ENCODE measurements around the gene YKT6.

Gene YKT6

DNA sequence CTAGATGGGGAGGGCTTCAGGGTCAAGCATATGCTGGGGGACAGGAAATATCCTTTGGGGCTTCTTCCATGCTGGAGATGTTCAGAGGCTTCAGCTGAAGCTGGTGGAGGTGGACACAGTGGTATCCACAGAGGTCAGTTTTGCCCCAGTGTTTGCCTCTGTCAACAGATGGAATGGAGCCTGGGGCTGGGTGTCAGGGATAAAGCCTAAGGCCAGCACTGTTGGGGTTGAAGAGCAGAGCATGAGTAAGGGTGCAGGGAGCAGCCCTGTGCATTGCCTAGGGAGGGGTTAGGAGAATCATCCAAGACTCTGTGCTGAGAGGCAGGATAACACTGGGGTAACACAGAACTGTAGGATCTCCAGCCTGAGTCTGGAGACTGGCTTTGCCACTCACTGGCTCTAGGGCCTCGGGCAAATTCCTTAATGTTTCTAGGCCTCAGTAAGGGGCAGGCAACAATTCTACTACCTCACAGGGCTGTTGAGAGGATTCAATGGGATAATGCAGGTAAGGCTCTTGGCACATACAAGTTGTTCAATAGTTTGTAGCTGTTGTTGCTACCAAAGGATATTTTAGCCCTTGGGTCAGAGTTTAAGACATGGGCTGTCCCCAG, 37.9 kb upstream of the YKT6 start:
- Histone ChIP-seq H3K27ac (ENCODE audit: extremely low read depth, low read depth, low read length) (no peak overlapping the region), H3K36me3 (ENCODE audit: control insufficient read depth in 2 of 2, insufficient read depth in 1 of 2, low read length in 2 of 2) (no peaks in the 10 kb centered on the region), H3K4me3 (ENCODE audit: low read depth, low read length) (no peak overlapping the region), H3K9me3 (ENCODE audit: control insufficient read depth, insufficient read depth, low read depth, low read length) (no peaks in the 10 kb centered on the region), H3K4me1 (ENCODE audit: control insufficient read depth, insufficient read depth, low read length) (no peaks in the 10 kb centered on the region)
- ChIA-PET CTCF (interaction anchor here (0.6 to 1.2 kb wide), 3 partner anchors 33 to 72 kb away, joined by 3 to 5 read pairs (median 3); no protein-coding TSS in a partner anchor), POLR2A (no interaction called here)
- no peak for TF ChIP-seq SP3 (tag by site-specific recombination; IDR thresholded peaks at IDR 0.05)
- TF ChIP-seq ZBTB21 (tag by site-specific recombination; IDR thresholded peaks at IDR 0.05) = no peak
- no peak for TF ChIP-seq ZNF747 (tag by site-specific recombination; IDR thresholded peaks at IDR 0.05)

GRCh38 chr7:44163591-44163990, 37.2 kb upstream of the YKT6 start:
- POLR2A ChIA-PET = no interaction called here
- no peak for TF ChIP-seq ZNF510 (tag by site-specific recombination; IDR thresholded peaks at IDR 0.05; ENCODE audit: insufficient replicate concordance)
- TF ChIP-seq GLIS1 (tag by site-specific recombination; IDR thresholded peaks at IDR 0.05) = no peak
- TF ChIP-seq ZNF48 (tag by site-specific recombination; IDR thresholded peaks at IDR 0.05) = no peak
- TF ChIP-seq BCL11A (tag by site-specific recombination; IDR thresholded peaks at IDR 0.05; ENCODE audit: low read depth) = no peak
- TF ChIP-seq, protein P1, sequence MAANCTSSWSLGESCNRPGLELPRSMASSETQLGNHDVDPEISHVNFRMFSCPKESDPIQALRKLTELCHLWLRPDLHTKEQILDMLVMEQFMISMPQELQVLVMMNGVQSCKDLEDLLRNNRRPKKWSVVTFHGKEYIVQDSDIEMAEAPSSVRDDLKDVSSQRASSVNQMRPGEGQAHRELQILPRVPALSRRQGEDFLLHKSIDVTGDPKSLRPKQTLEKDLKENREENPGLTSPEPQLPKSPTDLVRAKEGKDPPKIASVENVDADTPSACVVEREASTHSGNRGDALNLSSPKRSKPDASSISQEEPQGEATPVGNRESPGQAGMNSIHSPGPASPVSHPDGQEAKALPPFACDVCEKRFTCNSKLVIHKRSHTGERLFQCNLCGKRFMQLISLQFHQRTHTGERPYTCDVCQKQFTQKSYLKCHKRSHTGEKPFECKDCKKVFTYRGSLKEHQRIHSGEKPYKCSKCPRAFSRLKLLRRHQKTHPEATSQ (tag by site-specific recombination; IDR thresholded peaks at IDR 0.05) = no peak
- TF ChIP-seq ZNF18 (tag by site-specific recombination; IDR thresholded peaks at IDR 0.05) = no peak
- no peak for TF ChIP-seq ZNF549 (tag by site-specific recombination; IDR thresholded peaks at IDR 0.05)
- TF ChIP-seq ZNF76 (tag by site-specific recombination; IDR thresholded peaks at IDR 0.05; ENCODE audit: borderline replicate concordance, low read depth) = no peak
- TF ChIP-seq KLF7 (tag by site-specific recombination; IDR thresholded peaks at IDR 0.05; ENCODE audit: borderline replicate concordance) = no peak
- TF ChIP-seq, protein P2, sequence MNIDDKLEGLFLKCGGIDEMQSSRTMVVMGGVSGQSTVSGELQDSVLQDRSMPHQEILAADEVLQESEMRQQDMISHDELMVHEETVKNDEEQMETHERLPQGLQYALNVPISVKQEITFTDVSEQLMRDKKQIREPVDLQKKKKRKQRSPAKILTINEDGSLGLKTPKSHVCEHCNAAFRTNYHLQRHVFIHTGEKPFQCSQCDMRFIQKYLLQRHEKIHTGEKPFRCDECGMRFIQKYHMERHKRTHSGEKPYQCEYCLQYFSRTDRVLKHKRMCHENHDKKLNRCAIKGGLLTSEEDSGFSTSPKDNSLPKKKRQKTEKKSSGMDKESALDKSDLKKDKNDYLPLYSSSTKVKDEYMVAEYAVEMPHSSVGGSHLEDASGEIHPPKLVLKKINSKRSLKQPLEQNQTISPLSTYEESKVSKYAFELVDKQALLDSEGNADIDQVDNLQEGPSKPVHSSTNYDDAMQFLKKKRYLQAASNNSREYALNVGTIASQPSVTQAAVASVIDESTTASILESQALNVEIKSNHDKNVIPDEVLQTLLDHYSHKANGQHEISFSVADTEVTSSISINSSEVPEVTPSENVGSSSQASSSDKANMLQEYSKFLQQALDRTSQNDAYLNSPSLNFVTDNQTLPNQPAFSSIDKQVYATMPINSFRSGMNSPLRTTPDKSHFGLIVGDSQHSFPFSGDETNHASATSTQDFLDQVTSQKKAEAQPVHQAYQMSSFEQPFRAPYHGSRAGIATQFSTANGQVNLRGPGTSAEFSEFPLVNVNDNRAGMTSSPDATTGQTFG (tag by site-specific recombination; IDR thresholded peaks at IDR 0.05; ENCODE audit: borderline replicate concordance) = no peak
- no peak for TF ChIP-seq ZSCAN30 (tag by site-specific recombination; IDR thresholded peaks at IDR 0.05)
- TF ChIP-seq HOXC10 (CRISPR knock-in tag; IDR thresholded peaks at IDR 0.05) = no peak
- TF ChIP-seq, protein P3, sequence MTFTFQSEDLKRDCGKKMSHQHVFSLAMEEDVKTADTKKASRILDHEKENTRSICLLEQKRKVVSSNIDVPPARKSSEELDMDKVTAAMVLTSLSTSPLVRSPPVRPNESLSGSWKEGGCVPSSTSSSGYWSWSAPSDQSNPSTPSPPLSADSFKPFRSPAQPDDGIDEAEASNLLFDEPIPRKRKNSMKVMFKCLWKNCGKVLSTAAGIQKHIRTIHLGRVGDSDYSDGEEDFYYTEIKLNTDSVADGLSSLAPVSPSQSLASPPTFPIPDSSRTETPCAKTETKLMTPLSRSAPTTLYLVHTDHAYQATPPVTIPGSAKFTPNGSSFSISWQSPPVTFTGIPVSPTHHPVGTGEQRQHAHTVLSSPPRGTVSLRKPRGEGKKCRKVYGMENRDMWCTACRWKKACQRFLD (tag by site-specific recombination; IDR thresholded peaks at IDR 0.05) = no peak
- no peak for TF ChIP-seq IKZF3 (tag by site-specific recombination; IDR thresholded peaks at IDR 0.05)
- TF ChIP-seq SALL2 (tag by site-specific recombination; IDR thresholded peaks at IDR 0.05; ENCODE audit: borderline replicate concordance) = no peak
- TF ChIP-seq ZNF16 (tag by site-specific recombination; IDR thresholded peaks at IDR 0.05; ENCODE audit: low read depth) = no peak
- no peak for TF ChIP-seq WT1 (tag by site-specific recombination; IDR thresholded peaks at IDR 0.05)
- no peak for TF ChIP-seq ZNF747 (tag by site-specific recombination; IDR thresholded peaks at IDR 0.05)
- Histone ChIP-seq H3K4me3 (ENCODE audit: low read depth, low read length) (no peak overlapping the region), H3K27ac (ENCODE audit: extremely low read depth, low read depth, low read length) (no peak overlapping the region), H3K36me3 (ENCODE audit: control insufficient read depth in 2 of 2, insufficient read depth in 1 of 2, low read length in 2 of 2) (no peaks in the 10 kb centered on the region), H3K9me3 (ENCODE audit: control insufficient read depth, insufficient read depth, low read depth, low read length) (no peaks in the 10 kb centered on the region), H3K4me1 (ENCODE audit: control insufficient read depth, insufficient read depth, low read length) (no peaks in the 10 kb centered on the region)
- CTCF ChIA-PET = interaction anchor here (1.2 kb wide), 2 partner anchors 32 to 33 kb away, joined by 3 to 5 read pairs; no protein-coding TSS in a partner anchor

All from HEK293 (cell line).